ENCODE measurements around the gene MFAP2. TPM values are rescaled to one million over a fixed set of nuclear protein-coding genes. Genes with fewer than 3 reads are reported as not detected.

The MFAP2 gene
- total RNA-seq, 1 experiment from 2014 or later = 12.9 TPM

DNA sequence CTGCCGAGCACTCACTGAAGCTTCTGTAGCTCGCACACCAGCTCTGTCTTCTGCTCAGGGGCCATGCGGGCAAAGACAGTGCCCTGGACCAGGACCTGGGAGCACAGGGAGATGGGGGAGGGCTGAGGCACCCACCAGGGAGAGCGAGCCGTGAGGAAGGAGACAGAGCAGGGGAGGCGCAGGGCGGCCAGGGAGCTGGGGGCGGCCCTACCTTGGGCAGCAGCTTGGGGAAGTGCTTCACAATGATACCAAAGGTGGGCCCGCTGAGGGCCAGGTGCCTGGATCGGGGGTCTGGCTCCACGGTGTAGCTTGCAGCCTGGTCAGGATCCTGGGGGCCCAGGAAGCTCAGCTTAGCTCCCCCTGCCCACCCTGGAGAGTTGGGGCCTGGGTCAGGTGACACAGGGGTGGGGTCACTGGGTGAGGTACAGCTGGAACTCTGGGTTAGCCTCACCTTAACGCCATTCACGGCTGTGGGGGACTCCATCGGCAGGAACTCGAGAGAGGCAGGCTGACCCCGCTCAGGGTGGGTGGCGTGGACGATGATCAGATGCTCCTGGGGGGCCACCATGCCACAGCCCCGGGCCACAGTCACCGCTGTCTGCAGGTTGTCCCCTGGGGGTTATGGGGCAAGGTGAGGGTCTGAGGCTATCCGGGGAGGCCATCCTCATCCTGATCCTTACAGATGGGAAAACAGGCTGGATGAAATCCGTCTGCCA lies 9.4 kb upstream of the MFAP2 start:
- no TSS peak for BruUV-seq (replicated peaks)
- H3K9me3 ChIP-seq (ENCODE audit: control insufficient read depth, insufficient read depth, low read depth, low read length) = no peaks in the 10 kb centered on the region
- no peak overlapping the region for H3K4me3 ChIP-seq (ENCODE audit: low read depth in 2 of 2, low read length in 2 of 2)
- in situ Hi-C loops (cut with HindIII; ENCODE audit: low pct_unique_long_range_greater_than_20kb, low sequenced_read_pairs) (no loop called here), intact Hi-C loops (cut with micrococcal nuclease; ENCODE audit: unreplicated experiment) (no loop called here)
- no peak for ATAC-seq
- no peak overlapping the region for H3K27ac ChIP-seq (ENCODE audit: low read length)
- ChIA-PET POLR2A (no interaction called here), CTCF (interaction anchor here (0.5 to 0.6 kb wide), 2 partner anchors 10 to 18 kb away, joined by 4 to 5 read pairs; partner anchors contain the start of gene MFAP2)
- H3K4me1 ChIP-seq (ENCODE audit: control insufficient read depth, insufficient read depth, low read length) = no peaks in the 10 kb centered on the region; the same call in 1 of the 2 replicates
- H3K27me3 ChIP-seq (ENCODE audit: control insufficient read depth, insufficient read depth, low read length) = no peaks in the 10 kb centered on the region
- TF ChIP-seq, protein P1, sequence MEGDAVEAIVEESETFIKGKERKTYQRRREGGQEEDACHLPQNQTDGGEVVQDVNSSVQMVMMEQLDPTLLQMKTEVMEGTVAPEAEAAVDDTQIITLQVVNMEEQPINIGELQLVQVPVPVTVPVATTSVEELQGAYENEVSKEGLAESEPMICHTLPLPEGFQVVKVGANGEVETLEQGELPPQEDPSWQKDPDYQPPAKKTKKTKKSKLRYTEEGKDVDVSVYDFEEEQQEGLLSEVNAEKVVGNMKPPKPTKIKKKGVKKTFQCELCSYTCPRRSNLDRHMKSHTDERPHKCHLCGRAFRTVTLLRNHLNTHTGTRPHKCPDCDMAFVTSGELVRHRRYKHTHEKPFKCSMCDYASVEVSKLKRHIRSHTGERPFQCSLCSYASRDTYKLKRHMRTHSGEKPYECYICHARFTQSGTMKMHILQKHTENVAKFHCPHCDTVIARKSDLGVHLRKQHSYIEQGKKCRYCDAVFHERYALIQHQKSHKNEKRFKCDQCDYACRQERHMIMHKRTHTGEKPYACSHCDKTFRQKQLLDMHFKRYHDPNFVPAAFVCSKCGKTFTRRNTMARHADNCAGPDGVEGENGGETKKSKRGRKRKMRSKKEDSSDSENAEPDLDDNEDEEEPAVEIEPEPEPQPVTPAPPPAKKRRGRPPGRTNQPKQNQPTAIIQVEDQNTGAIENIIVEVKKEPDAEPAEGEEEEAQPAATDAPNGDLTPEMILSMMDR (IDR thresholded peaks at IDR 0.05) = no peak
- TF ChIP-seq POLR2AphosphoS5 (IDR thresholded peaks at IDR 0.05; ENCODE audit: low read depth, low read length) (no peak), TCF7L2 (IDR thresholded peaks at IDR 0.05; ENCODE audit: low read depth, low read length) (no peak), SIN3A (IDR thresholded peaks at IDR 0.05; ENCODE audit: borderline replicate concordance, insufficient read depth, low read depth, low read length) (no peak)
- TF ChIP-seq, protein P2, sequence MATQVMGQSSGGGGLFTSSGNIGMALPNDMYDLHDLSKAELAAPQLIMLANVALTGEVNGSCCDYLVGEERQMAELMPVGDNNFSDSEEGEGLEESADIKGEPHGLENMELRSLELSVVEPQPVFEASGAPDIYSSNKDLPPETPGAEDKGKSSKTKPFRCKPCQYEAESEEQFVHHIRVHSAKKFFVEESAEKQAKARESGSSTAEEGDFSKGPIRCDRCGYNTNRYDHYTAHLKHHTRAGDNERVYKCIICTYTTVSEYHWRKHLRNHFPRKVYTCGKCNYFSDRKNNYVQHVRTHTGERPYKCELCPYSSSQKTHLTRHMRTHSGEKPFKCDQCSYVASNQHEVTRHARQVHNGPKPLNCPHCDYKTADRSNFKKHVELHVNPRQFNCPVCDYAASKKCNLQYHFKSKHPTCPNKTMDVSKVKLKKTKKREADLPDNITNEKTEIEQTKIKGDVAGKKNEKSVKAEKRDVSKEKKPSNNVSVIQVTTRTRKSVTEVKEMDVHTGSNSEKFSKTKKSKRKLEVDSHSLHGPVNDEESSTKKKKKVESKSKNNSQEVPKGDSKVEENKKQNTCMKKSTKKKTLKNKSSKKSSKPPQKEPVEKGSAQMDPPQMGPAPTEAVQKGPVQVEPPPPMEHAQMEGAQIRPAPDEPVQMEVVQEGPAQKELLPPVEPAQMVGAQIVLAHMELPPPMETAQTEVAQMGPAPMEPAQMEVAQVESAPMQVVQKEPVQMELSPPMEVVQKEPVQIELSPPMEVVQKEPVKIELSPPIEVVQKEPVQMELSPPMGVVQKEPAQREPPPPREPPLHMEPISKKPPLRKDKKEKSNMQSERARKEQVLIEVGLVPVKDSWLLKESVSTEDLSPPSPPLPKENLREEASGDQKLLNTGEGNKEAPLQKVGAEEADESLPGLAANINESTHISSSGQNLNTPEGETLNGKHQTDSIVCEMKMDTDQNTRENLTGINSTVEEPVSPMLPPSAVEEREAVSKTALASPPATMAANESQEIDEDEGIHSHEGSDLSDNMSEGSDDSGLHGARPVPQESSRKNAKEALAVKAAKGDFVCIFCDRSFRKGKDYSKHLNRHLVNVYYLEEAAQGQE (IDR thresholded peaks at IDR 0.05; ENCODE audit: insufficient read depth in 1 of 2, low read depth in 2 of 2, low read length in 1 of 2) = no peak
- no peak for DNase-seq (ENCODE audit: low read depth, low spot score)
- no peaks in the 10 kb centered on the region for H3K36me3 ChIP-seq (ENCODE audit: control insufficient read depth, insufficient read depth, low read length)

DNA sequence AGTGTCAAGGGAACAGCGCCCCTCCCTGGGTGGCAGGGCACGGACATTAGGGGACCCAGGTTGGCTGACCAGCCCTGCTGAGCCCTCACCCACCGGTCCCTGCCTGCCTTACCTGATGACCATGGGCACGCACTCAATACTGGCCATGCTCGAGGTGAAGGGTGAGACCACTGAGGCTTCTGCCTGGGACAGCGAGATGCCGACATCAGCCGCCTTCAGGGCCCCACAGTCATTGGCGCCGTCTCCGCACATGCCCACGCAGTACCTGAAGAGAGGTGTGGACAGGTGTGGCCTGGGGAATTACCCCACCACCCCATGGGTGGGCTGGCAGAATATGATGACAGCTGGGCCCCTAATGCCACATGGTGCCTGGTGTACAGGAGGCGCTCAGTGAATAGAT lies 7.8 kb upstream of the MFAP2 start:
- no peaks in the 10 kb centered on the region for H3K27me3 ChIP-seq (ENCODE audit: control insufficient read depth, insufficient read depth, low read length)
- no peak for DNase-seq (ENCODE audit: low read depth, low spot score)
- no TSS peak for BruUV-seq (replicated peaks)
- H3K36me3 ChIP-seq (ENCODE audit: control insufficient read depth, insufficient read depth, low read length) = no peaks in the 10 kb centered on the region
- ChIA-PET POLR2A (no interaction called here), CTCF (no interaction called here)
- no peak overlapping the region for H3K4me3 ChIP-seq (ENCODE audit: low read depth in 2 of 2, low read length in 2 of 2)
- H3K4me1 ChIP-seq (ENCODE audit: control insufficient read depth, insufficient read depth, low read length) = no peaks in the 10 kb centered on the region; the same call in 1 of the 2 replicates
- ATAC-seq = no peak
- intact Hi-C loops (cut with micrococcal nuclease; ENCODE audit: unreplicated experiment) (no loop called here), in situ Hi-C loops (cut with HindIII; ENCODE audit: low pct_unique_long_range_greater_than_20kb, low sequenced_read_pairs) (no loop called here)
- H3K9me3 ChIP-seq (ENCODE audit: control insufficient read depth, insufficient read depth, low read depth, low read length) = no peaks in the 10 kb centered on the region
- TF ChIP-seq, protein P1 (IDR thresholded peaks at IDR 0.05) = no peak
- no peak for TF ChIP-seq TCF7L2 (IDR thresholded peaks at IDR 0.05; ENCODE audit: low read depth, low read length)
- no peak for TF ChIP-seq POLR2AphosphoS5 (IDR thresholded peaks at IDR 0.05; ENCODE audit: low read depth, low read length)
- TF ChIP-seq SIN3A (IDR thresholded peaks at IDR 0.05; ENCODE audit: borderline replicate concordance, insufficient read depth, low read depth, low read length) = no peak
- TF ChIP-seq, protein P2 (IDR thresholded peaks at IDR 0.05; ENCODE audit: insufficient read depth in 1 of 2, low read depth in 2 of 2, low read length in 1 of 2) = no peak
- no peak overlapping the region for H3K27ac ChIP-seq (ENCODE audit: low read length)
